Limb (tissue), 2 donors: ENCODE results near the gene PEX26.
"Not testable (repeated sequence)": the region's sequence is repeated elsewhere in the genome, so short reads cannot be mapped to it uniquely, and the experiment has no call there.

Experiments used
- DNase-seq, 2 donors: peaks; one replicate each; pipeline ENCODE4 v3.0.0-alpha.2; 2016; ENCODE audit errors: extremely low spot score in 2 of 2

Gene PEX26

GRCh38 chr22:18071307-18071967 lies 6.4 kb upstream of the PEX26 start:
- not testable (repeated sequence) for DNase-seq

GRCh38 chr22:18071968-18072310 lies 5.9 kb upstream of the PEX26 start:
- no peak for DNase-seq

- no peak for DNase-seq
Measured at GRCh38 chr22:18073467-18073866, 4.3 kb upstream of the PEX26 start.

- DNase-seq, result not testable (repeated sequence)
Measured at GRCh38 chr22:18073927-18074326, 3.9 kb upstream of the PEX26 start.

GRCh38 chr22:18075101-18075719 lies 2.6 kb upstream of the PEX26 start:
- no peak for DNase-seq

GRCh38 chr22:18075720-18076497 lies 1.9 kb upstream of the PEX26 start:
- DNase-seq, result peak; percentile 53 to 88

GRCh38 chr22:18077087-18077638 lies 627 bp upstream of the PEX26 start:
- no peak for DNase-seq

- no peak for DNase-seq
Measured at GRCh38 chr22:18078329-18079041, 695 bp downstream of the PEX26 start.

- DNase-seq, result no peak
Measured at GRCh38 chr22:18079706-18080233, 2.0 kb downstream of the PEX26 start.

GRCh38 chr22:18081416-18081815 lies 3.6 kb downstream of the PEX26 start:
- DNase-seq, result no peak

- no peak for DNase-seq
Measured at GRCh38 chr22:18082467-18082866, 4.7 kb downstream of the PEX26 start.

- no peak for DNase-seq
Measured at GRCh38 chr22:18083406-18083805, 5.6 kb downstream of the PEX26 start.

GRCh38 chr22:18085188-18085587 lies 7.4 kb downstream of the PEX26 start:
- no peak for DNase-seq

- no peak for DNase-seq
Measured at GRCh38 chr22:18087350-18087855, 9.6 kb downstream of the PEX26 start.

- no peak for DNase-seq
Measured at GRCh38 chr22:18088825-18089568, 11.2 kb downstream of the PEX26 start.

GRCh38 chr22:18090286-18090685 lies 12.5 kb downstream of the PEX26 start:
- no peak for DNase-seq

- no peak for DNase-seq
Measured at GRCh38 chr22:18091478-18091877, 13.7 kb downstream of the PEX26 start.

GRCh38 chr22:18091916-18092526 lies 14.2 kb downstream of the PEX26 start:
- DNase-seq, result no peak

GRCh38 chr22:18093661-18094060 lies 15.9 kb downstream of the PEX26 start:
- no peak for DNase-seq
